NCI-H2227 (cell line): ENCODE data around the gene SPRR2E.
"Not testable (repeated sequence)": the region's sequence is repeated elsewhere in the genome, so short reads cannot be mapped to it uniquely, and the experiment has no call there.

Experiments
- DNase-seq: peaks from one replicate; lab custom pipeline; 2025; ENCODE audit not compliant: unreplicated experiment; lab: John Stamatoyannopoulos, UW

The SPRR2E gene

DNA sequence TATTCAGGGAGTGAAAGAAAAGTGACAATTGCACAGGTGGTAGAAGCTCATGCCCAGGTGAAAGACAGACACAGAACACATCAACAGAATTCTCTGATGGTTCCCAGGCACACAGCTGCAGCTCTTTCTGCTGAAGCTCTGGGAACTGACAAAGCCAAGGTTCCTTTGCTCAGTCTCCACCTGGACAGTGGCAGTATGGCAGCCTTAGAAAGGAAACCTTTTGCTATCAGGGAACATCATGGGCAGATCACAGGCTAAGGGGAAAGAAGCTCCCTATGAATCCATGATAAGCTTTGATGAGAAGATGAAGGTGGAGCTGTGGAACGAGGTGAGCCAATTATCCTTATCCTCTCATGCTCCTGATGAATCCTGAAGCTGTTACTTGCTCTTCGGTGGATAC is 24.1 kb downstream of the SPRR2E start:
- no peak for DNase-seq

DNA sequence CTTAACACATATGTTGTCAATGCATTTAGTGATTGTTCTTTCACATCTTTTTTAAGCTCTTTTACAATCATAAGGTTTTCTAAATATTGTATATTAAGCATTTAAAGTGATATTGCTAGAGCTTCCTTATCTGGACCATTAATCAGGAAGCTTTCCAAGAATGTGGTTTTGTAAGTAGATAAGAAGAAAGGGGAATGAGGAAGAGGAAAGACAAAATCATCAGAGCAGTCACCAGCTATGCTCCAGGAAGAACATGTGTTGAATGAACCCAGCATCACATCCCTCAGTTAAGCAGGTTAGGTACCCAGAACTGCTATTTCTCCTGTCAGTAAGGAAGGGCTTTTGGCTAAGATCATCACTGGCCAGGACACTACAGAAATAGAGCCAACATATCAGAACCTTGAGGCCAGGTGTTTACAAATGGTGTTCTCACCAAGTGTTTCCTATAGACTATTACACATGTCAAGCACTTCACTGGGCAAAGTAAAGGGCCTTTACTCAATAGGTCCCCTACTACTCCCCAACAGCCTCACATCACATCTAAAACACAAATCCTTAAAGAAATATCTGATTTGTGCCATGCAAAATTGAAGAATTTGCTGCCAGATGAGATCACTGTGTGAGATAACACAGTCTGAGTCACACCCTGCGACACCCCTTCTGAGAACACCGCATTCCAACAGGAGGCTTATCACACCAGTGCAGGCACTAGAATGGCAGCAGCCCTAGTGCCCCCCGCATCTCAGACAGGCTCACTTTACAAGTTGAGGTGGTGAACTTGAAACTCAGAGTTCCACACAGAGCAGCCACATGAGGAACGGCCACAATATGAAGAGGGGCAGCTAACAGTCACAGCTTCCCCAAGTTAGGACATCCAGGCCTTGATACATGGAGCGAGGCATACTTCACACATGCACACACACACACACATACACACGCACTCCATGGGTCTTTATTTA is 35.2 kb downstream of the SPRR2E start:
- no peak for DNase-seq

GRCh38 chr1:153058154-153058553 is 36.2 kb downstream of the SPRR2E start:
- DNase-seq = no peak

DNA sequence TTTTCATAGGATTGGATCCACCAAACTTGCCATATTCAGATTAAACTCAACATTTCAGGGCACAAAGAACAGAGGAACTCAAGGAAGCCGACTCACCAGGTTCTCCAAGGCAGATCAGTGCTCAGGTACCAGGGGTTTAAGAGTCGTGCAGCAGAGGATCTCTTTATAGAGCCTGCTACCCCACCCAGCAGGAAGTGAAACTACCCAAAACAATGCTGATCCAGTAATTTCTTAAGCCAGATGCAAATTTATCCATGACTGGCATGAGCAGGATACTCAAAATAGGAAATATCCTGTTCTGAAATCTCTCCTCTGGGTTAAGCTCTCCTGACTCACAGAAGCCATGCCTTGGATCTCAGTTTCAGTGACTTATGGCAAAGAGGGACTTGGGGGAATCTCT is 37.0 kb downstream of the SPRR2E start, which contains the start of gene SPRR2A:
Gene SPRR2A (minus strand): TSS at position 138 of the 400 bp plus-strand sequence. CDS start 777 bp downstream, outside the sequence.
- no peak for DNase-seq

GRCh38 chr1:153056111-153056510 is 38.2 kb downstream of the SPRR2E start:
- DNase-seq = not testable (repeated sequence)

DNA sequence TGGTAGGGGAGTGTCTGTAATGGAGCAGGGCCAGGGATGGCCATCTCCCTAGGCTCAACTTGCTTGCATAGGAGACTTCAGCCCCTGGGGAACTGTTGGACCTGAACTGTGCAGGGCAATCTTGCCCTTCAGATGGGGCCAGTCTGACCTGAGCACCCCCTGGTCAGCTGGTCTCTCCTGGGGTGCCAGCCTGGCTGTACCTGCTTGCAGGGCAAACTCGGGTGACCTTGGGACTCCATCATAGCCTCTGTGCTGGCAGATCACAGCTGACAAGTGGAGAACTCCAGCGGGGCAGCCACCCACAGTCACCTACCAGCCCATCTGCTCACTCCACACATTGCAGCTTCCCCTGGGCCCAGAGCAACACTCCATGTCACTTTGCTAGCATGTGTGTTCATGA is 45.1 kb downstream of the SPRR2E start:
- no peak for DNase-seq
